ENCODE measurements around the gene NIBAN1.
"Not testable (repeated sequence)": the region's sequence is repeated elsewhere in the genome, so short reads cannot be mapped to it uniquely, and the experiment has no call there.

The NIBAN1 gene

GRCh38 chr1:184959626-184960025 lies 14.7 kb downstream of the NIBAN1 start:
- H3K4me1 ChIP-seq (ENCODE audit: control insufficient read depth, low read length), result peaks cover 9% of the 10 kb centered on the region
- H3K27ac ChIP-seq (ENCODE audit: low read depth, low read length), result no peak overlapping the region
- no peaks in the 10 kb centered on the region for H3K79me2 ChIP-seq (ENCODE audit: control insufficient read depth, low read length)
- no peaks in the 10 kb centered on the region for H4K20me1 ChIP-seq (ENCODE audit: control insufficient read depth, insufficient read depth, low read depth, low read length)
- H3K9me3 ChIP-seq (ENCODE audit: control insufficient read depth, insufficient read depth, low read length), result no peaks in the 10 kb centered on the region
- no peaks in the 10 kb centered on the region for H3K27me3 ChIP-seq (ENCODE audit: control insufficient read depth, low read length)
- no peak overlapping the region for H3K4me3 ChIP-seq (ENCODE audit: low read length)
- no peaks in the 10 kb centered on the region for H3K9me2 ChIP-seq (replicated peaks; ENCODE audit: control insufficient read depth, low read length)
- H3K4me2 ChIP-seq (ENCODE audit: low read length), result no peak overlapping the region
- no peaks in the 10 kb centered on the region for H3F3A ChIP-seq (ENCODE audit: control insufficient read depth, insufficient read depth)
- H3K36me3 ChIP-seq (ENCODE audit: control insufficient read depth, low read length), result no peaks in the 10 kb centered on the region
- no peak for TF ChIP-seq EZH2phosphoT487 (IDR thresholded peaks at IDR 0.05; ENCODE audit: borderline replicate concordance, low read length)
- TF ChIP-seq, protein P1, sequence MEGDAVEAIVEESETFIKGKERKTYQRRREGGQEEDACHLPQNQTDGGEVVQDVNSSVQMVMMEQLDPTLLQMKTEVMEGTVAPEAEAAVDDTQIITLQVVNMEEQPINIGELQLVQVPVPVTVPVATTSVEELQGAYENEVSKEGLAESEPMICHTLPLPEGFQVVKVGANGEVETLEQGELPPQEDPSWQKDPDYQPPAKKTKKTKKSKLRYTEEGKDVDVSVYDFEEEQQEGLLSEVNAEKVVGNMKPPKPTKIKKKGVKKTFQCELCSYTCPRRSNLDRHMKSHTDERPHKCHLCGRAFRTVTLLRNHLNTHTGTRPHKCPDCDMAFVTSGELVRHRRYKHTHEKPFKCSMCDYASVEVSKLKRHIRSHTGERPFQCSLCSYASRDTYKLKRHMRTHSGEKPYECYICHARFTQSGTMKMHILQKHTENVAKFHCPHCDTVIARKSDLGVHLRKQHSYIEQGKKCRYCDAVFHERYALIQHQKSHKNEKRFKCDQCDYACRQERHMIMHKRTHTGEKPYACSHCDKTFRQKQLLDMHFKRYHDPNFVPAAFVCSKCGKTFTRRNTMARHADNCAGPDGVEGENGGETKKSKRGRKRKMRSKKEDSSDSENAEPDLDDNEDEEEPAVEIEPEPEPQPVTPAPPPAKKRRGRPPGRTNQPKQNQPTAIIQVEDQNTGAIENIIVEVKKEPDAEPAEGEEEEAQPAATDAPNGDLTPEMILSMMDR (IDR thresholded peaks at IDR 0.05; ENCODE audit: low read depth, low read length, poor library complexity, severe bottlenecking), result no peak

GRCh38 chr1:184958554-184959353 lies 15.6 kb downstream of the NIBAN1 start:
- no peaks in the 10 kb centered on the region for H3K79me2 ChIP-seq (ENCODE audit: control insufficient read depth, low read length)
- no peaks in the 10 kb centered on the region for H3K9me2 ChIP-seq (replicated peaks; ENCODE audit: control insufficient read depth, low read length)

DNA sequence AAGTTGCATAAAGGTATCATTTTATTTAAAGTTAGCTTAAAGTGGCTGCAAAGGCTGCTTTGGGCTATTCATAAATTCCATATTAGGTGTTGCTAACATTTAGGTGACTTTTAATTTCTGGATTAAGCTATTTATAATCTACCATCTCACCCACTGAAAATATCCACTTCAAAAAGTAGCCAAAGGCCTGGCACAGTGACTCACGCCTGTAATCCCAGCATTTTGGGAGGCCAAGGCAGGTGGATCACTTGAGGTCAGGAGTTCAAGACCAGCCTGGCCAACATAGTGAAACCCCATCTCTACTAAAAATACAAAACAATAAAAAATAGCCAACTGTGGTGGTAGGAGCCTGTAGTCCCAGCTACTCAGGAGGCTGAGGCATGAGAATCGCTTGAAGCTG lies 16.4 kb downstream of the NIBAN1 start:
- not testable (repeated sequence) for H3K4me3 ChIP-seq (ENCODE audit: low read length); H3K36me3 ChIP-seq (ENCODE audit: control insufficient read depth, low read length); H3K27me3 ChIP-seq (ENCODE audit: control insufficient read depth, low read length); H3K9me2 ChIP-seq (replicated peaks; ENCODE audit: control insufficient read depth, low read length); H4K20me1 ChIP-seq (ENCODE audit: control insufficient read depth, insufficient read depth, low read depth, low read length); H3K4me1 ChIP-seq (ENCODE audit: control insufficient read depth, low read length); H3K79me2 ChIP-seq (ENCODE audit: control insufficient read depth, low read length); H3F3A ChIP-seq (ENCODE audit: control insufficient read depth, insufficient read depth); H3K9me3 ChIP-seq (ENCODE audit: control insufficient read depth, insufficient read depth, low read length); H3K27ac ChIP-seq (ENCODE audit: low read depth, low read length); H3K4me2 ChIP-seq (ENCODE audit: low read length)

More at GRCh38 chr1:184958554-184959353, 15.6 kb downstream of the NIBAN1 start:
- H3K27ac ChIP-seq (ENCODE audit: low read depth, low read length), result no peak overlapping the region
- no peak for TF ChIP-seq EZH2phosphoT487 (IDR thresholded peaks at IDR 0.05; ENCODE audit: borderline replicate concordance, low read length)
- TF ChIP-seq, protein P1 (IDR thresholded peaks at IDR 0.05; ENCODE audit: low read depth, low read length, poor library complexity, severe bottlenecking), result no peak
- no peak overlapping the region for H3K4me2 ChIP-seq (ENCODE audit: low read length)
- H4K20me1 ChIP-seq (ENCODE audit: control insufficient read depth, insufficient read depth, low read depth, low read length), result no peaks in the 10 kb centered on the region
- H3K9me3 ChIP-seq (ENCODE audit: control insufficient read depth, insufficient read depth, low read length), result no peaks in the 10 kb centered on the region
- H3K27me3 ChIP-seq (ENCODE audit: control insufficient read depth, low read length), result no peaks in the 10 kb centered on the region
- no peaks in the 10 kb centered on the region for H3F3A ChIP-seq (ENCODE audit: control insufficient read depth, insufficient read depth)
- peaks cover under 1% of the 10 kb centered on the region; the same call in 1 of the 2 replicates for H3K4me1 ChIP-seq (ENCODE audit: control insufficient read depth, low read length)
- no peak overlapping the region for H3K4me3 ChIP-seq (ENCODE audit: low read length)
- H3K36me3 ChIP-seq (ENCODE audit: control insufficient read depth, low read length), result no peaks in the 10 kb centered on the region

- no peaks in the 10 kb centered on the region for H3K4me1 ChIP-seq (ENCODE audit: control insufficient read depth, low read length)
- H3K27ac ChIP-seq (ENCODE audit: low read depth, low read length), result no peak overlapping the region
- H3K4me2 ChIP-seq (ENCODE audit: low read length), result no peak overlapping the region
- H3K4me3 ChIP-seq (ENCODE audit: low read length), result no peak overlapping the region
- no peaks in the 10 kb centered on the region for H3K9me3 ChIP-seq (ENCODE audit: control insufficient read depth, insufficient read depth, low read length)
- no peaks in the 10 kb centered on the region for H4K20me1 ChIP-seq (ENCODE audit: control insufficient read depth, insufficient read depth, low read depth, low read length)
- no peaks in the 10 kb centered on the region for H3K36me3 ChIP-seq (ENCODE audit: control insufficient read depth, low read length)
- no peaks in the 10 kb centered on the region for H3F3A ChIP-seq (ENCODE audit: control insufficient read depth, insufficient read depth)
- no peaks in the 10 kb centered on the region for H3K9me2 ChIP-seq (replicated peaks; ENCODE audit: control insufficient read depth, low read length)
- no peaks in the 10 kb centered on the region for H3K79me2 ChIP-seq (ENCODE audit: control insufficient read depth, low read length)
- H3K27me3 ChIP-seq (ENCODE audit: control insufficient read depth, low read length), result no peaks in the 10 kb centered on the region
- TF ChIP-seq EZH2phosphoT487 (IDR thresholded peaks at IDR 0.05; ENCODE audit: borderline replicate concordance, low read length), result no peak
- TF ChIP-seq, protein P1 (IDR thresholded peaks at IDR 0.05; ENCODE audit: low read depth, low read length, poor library complexity, severe bottlenecking), result no peak
These were observed 17.2 kb downstream of the NIBAN1 start for GRCh38 chr1:184956999-184957700.

All from DOHH2 (cell line).